Measurements from ENCODE around the gene FBXO36. TPM values are rescaled to one million over a fixed set of nuclear protein-coding genes. Genes with fewer than 3 reads are reported as not detected.

The FBXO36 gene
- total RNA-seq, 1 donor from 2014 or later: 3.5 TPM

DNA sequence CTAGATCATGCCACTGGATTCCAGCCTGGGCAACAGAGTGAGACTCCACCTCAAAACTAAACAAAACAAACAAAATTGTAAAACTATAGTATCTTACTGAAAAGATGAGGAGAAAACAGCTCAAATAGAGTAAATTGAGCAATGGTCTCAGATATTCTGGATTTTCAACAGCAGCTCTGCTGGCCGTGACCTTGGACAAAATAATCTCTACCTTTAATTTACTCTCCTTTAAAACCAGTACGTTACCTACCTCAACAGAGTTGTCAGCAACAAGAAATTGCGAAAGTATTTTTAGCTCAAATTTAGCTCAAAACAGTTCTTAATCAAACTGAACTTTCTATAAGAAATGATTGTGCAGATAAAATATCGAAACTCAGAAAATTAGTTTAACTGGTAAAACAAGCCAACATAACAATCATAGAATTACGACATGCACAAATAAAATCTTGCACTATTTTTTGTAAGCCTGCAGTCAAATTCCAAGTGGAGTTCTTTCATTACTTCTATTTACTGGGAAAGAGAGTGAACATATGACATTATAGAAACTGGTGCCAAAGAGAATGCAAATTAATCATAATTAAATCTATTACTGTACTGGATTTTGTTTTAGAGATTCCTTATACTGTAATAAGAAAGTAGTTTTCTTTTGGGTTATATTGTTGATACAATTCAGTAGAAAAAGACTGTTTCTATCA, 41.3 kb upstream of the FBXO36 start:
- H3K27me3 ChIP-seq (ENCODE audit: control insufficient read depth, insufficient read depth, low read length): no peaks in the 10 kb centered on the region
- DNase-seq (ENCODE audit: low read depth): no peak
- no peaks in the 10 kb centered on the region for H3K36me3 ChIP-seq (ENCODE audit: control insufficient read depth, insufficient read depth, low read length)
- TF ChIP-seq, protein P1, sequence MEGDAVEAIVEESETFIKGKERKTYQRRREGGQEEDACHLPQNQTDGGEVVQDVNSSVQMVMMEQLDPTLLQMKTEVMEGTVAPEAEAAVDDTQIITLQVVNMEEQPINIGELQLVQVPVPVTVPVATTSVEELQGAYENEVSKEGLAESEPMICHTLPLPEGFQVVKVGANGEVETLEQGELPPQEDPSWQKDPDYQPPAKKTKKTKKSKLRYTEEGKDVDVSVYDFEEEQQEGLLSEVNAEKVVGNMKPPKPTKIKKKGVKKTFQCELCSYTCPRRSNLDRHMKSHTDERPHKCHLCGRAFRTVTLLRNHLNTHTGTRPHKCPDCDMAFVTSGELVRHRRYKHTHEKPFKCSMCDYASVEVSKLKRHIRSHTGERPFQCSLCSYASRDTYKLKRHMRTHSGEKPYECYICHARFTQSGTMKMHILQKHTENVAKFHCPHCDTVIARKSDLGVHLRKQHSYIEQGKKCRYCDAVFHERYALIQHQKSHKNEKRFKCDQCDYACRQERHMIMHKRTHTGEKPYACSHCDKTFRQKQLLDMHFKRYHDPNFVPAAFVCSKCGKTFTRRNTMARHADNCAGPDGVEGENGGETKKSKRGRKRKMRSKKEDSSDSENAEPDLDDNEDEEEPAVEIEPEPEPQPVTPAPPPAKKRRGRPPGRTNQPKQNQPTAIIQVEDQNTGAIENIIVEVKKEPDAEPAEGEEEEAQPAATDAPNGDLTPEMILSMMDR (IDR thresholded peaks at IDR 0.05; ENCODE audit: insufficient read depth, low read length, poor library complexity, severe bottlenecking): no peak
- no peak overlapping the region for H3K4me3 ChIP-seq (ENCODE audit: low read depth, low read length)

DNA sequence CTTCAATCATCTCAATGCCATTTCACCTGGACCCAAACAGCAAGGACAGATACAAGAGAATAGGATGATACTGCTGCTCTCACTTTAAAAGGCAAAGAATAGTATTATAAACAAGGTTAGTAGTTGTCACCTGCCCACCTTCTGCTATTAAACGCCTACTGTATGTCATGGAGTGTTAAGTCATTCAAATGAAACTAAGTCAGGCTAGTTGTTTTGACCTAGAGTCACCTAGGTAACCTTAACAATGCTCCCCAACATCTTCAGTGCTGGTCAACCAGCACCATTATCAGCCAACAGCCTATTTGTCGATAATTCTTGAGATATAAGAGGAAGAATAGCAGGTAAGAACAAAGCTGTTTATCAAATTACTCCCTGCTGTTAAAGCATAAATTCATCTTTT, 39.7 kb upstream of the FBXO36 start:
- no peak for DNase-seq (ENCODE audit: low read depth)
- H3K36me3 ChIP-seq (ENCODE audit: control insufficient read depth, insufficient read depth, low read length): no peaks in the 10 kb centered on the region
- TF ChIP-seq, protein P1 (IDR thresholded peaks at IDR 0.05; ENCODE audit: insufficient read depth, low read length, poor library complexity, severe bottlenecking): no peak
- no peak overlapping the region for H3K4me3 ChIP-seq (ENCODE audit: low read depth, low read length)
- no peaks in the 10 kb centered on the region for H3K27me3 ChIP-seq (ENCODE audit: control insufficient read depth, insufficient read depth, low read length)

DNA sequence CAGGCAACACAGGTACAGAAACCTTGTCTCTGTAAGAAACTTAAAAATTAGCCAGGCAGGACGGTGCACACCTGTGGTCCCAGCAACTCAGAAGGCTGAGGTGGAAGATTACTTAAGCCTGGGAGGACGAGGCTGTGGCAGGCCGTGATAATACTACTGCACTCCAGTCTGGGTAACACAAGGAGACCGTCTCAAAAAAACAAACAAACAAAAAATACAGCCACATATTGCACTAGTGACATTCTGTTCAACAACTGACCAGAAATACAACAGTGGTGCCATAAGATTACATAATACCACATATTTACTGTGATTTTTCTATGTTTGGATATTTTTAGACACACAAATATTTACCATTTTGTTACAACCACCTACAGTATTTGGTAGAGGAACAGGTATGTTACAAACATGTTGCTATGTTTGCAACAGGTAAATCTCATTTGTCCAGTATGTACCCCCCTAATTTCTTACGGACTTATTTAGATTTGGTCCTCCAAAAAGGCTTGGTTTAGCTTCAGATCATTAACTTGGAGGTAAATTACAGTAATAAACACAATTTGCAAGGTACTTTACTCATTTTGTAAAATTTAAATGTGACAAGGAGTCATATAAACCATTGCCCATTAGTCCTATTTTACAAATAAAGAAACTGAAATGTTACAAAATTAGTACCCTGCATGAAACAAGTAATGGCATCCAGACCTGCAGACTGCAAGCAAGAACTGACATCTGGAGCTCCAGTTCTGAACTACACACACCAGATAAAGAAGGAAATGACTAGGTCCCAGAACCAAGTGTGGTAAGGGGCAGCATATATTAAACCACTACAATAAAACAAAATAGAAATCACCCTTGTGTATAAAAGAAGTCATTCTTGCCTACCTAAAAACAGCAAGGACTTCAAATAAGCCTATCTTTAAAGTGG, 37.3 kb upstream of the FBXO36 start:
- no peak overlapping the region for H3K4me3 ChIP-seq (ENCODE audit: low read depth, low read length)
- H3K36me3 ChIP-seq (ENCODE audit: control insufficient read depth, insufficient read depth, low read length): no peaks in the 10 kb centered on the region
- DNase-seq (ENCODE audit: low read depth): no peak
- TF ChIP-seq, protein P1 (IDR thresholded peaks at IDR 0.05; ENCODE audit: insufficient read depth, low read length, poor library complexity, severe bottlenecking): no peak
- H3K27me3 ChIP-seq (ENCODE audit: control insufficient read depth, insufficient read depth, low read length): no peaks in the 10 kb centered on the region

DNA sequence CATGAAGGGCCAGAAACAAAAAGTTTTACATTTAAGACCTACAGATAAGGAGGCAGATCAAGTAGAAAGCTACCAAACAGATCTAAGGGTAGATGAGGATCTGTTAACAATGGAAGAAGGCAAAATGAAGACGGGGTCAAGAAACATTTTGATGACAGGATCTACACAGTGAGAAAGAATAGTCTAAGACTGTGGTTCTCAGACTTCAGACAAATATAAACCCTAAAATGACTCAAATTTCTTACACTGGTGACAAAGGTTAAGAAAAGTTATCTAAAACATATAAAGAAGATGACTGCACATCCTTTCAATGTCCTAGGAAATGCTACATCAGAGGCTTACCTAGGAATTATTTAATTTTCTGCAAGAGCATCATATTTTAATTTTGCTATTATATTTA, 34.9 kb upstream of the FBXO36 start:
- H3K4me3 ChIP-seq (ENCODE audit: low read depth, low read length): no peak overlapping the region
- no peak for DNase-seq (ENCODE audit: low read depth)
- no peaks in the 10 kb centered on the region for H3K27me3 ChIP-seq (ENCODE audit: control insufficient read depth, insufficient read depth, low read length)
- TF ChIP-seq, protein P1 (IDR thresholded peaks at IDR 0.05; ENCODE audit: insufficient read depth, low read length, poor library complexity, severe bottlenecking): no peak
- no peaks in the 10 kb centered on the region for H3K36me3 ChIP-seq (ENCODE audit: control insufficient read depth, insufficient read depth, low read length)

DNA sequence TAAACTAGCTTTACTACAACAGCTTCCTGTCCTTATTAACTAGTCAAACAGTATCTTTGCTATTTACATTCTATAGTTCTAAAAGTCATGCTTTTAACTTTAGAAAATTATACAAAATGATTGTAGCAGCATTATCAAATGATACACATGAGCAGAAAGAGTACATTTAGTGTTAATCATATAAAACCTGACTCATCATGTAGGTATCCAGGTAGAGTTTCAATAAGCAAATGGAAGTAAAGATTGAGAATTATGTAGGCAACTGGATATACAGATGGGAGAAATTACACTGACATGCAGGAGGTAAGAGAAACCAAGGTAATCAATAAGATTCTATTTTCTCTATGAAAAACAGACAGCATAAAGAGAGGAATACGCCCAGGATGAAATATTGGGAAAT, 34.3 kb upstream of the FBXO36 start:
- TF ChIP-seq, protein P1 (IDR thresholded peaks at IDR 0.05; ENCODE audit: insufficient read depth, low read length, poor library complexity, severe bottlenecking): no peak
- Histone ChIP-seq H3K27me3 (ENCODE audit: control insufficient read depth, insufficient read depth, low read length) (no peaks in the 10 kb centered on the region), H3K4me3 (ENCODE audit: low read depth, low read length) (no peak overlapping the region), H3K36me3 (ENCODE audit: control insufficient read depth, insufficient read depth, low read length) (no peaks in the 10 kb centered on the region)
- no peak for DNase-seq (ENCODE audit: low read depth)

Data from kidney epithelial cell (primary cell).